Ureter (tissue), 1 donor: Measurements from ENCODE around the gene TPP2. TPM values are rescaled to one million over a fixed set of nuclear protein-coding genes. Genes with fewer than 3 reads are reported as not detected.

Experiments used
- DNase-seq: peaks from one replicate; pipeline ENCODE4 v3.0.0-alpha.2; 2020; ENCODE audit warnings: low spot score
- total RNA-seq: library from RNA; stranded (reverse); gene quantifications from one replicate; pipeline ENCODE4 v1.2.4, GENCODE V29; 2023
- donor health status: DM: yes; HTN: yes; CAD: no.

The TPP2 gene
- total RNA-seq, 1 donor from 2014 or later: 46.5 TPM

- DNase-seq: no peak
These were observed 60.8 kb downstream of the TPP2 start for GRCh38 chr13:102657630-102658029.

- no peak for DNase-seq
These were observed 61.9 kb downstream of the TPP2 start for GRCh38 chr13:102658660-102659059.

GRCh38 chr13:102659168-102659713, 62.5 kb downstream of the TPP2 start:
- DNase-seq: no peak

GRCh38 chr13:102667023-102667422, 70.2 kb downstream of the TPP2 start:
- DNase-seq: no peak

DNA sequence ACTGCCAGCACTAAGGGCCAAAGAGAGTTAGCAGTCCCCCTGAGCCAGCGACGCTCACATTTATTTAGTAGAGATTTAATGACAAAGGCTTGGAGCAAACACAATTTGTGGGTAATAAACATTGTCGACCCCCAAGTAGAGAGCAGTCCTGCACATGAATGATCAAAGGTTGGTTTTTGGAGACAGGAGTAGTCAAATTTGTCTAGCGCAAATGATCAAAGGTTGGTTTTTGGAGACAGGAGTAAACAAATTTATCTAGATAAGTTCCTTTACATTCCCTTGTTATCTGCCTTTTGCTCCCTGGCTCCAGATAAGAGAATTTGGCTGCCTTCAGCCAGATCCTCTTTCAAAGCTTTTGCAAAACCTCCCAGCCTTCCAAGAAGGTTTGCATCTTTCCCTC, 71.1 kb downstream of the TPP2 start:
- no peak for DNase-seq

DNA sequence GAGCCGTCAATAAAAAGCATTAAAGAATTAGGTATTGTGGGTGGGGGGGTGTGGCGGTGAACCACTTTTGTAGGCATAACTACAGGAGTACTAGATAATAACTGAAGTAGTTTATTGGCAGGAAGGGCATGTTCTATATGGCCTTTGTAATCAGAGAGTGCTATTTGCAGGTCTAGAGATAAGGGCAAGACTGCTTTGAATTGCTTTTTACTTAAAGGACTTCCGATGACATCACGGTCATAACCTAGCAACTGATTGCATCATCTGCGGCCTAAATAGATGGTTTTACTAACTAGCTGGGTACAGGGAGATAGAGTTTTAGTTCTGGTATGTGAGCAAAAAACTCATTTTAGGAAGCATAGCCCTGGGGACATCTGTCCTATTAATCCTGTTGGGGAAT, 73.3 kb downstream of the TPP2 start:
- no peak for DNase-seq

DNA sequence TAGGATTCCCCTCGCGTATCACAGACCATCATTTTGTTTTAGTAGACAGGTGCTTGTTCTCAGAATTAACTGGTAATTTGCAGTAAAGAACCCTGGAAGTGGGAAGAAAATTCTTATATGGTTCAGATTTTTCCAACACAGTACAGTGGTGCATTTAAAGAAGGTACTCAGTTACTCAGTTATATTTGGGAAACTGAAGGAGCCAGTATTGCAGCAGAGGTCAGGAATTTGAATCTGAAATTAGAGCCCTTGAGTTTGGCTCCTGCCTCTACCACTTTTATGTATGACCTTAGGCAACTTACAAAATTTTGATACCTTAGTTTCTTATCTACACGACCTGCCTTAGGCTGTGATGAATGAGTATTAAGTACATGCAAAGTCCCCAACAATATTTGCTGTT, 78.3 kb downstream of the TPP2 start:
- DNase-seq: no peak

DNA sequence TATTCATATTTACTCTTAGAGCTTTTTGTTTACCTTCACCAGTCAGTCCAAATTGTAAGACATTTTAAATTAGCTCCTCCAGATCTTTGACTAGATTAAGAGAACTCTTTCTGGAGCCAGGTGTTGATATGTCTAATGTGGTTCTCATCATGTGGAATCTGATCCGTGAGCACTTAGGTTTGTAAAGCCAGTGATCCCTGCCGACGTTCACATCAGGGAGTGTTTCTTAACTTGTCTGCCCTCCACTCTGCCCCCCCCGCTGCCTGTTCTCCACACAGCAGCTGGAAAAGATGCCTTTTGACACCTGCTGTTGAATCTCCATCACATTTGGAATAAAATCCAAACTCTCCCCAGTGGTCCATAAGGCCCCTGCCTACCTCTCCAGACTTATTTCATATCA, 80.3 kb downstream of the TPP2 start:
- DNase-seq: no peak

DNA sequence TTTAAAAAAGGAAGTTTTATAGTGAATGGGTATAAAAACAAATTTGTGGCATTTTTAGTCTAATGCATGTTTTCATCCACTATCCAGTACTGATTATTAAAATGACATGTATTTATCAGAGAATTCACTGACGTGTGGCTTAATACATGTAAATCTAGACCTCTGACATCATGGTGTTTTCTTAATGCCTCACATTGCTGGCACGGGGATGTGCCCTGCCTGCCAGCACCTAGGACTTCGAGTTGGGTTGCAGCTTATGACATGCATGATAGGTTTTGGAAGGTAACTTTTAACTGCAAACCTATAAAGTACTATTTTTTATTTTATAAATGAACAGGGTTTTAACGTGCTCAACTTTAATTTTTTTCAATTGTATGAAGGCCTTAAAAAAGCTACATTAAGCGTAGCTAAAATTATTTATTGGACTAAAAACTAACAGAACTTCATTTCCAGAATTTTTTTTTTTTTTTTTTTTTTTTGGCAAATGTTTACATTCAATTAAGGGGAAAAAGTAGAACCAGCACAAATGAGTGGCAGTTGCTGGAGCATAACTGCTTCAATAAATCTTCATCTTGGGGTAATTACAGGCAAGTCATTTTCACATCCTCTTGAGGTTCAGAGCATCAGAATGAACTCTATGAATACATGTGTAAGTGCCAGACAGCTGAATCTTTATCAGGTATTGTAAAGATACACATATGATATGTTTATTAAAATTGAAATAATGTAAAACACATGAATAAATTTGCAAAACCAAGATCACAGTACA, 81.7 kb downstream of the TPP2 start:
- DNase-seq: no peak

- no peak for DNase-seq
These were observed 82.8 kb downstream of the TPP2 start for GRCh38 chr13:102679449-102680132.

GRCh38 chr13:102680133-102680717, 83.4 kb downstream of the TPP2 start:
- no peak for DNase-seq

GRCh38 chr13:102680842-102681740, 84.3 kb downstream of the TPP2 start:
- no peak for DNase-seq

- DNase-seq: no peak
These were observed 85.4 kb downstream of the TPP2 start for GRCh38 chr13:102682211-102682610.

- no peak for DNase-seq
These were observed 85.9 kb downstream of the TPP2 start for GRCh38 chr13:102682727-102683126.

GRCh38 chr13:102683637-102684036, 86.9 kb downstream of the TPP2 start:
- no peak for DNase-seq

GRCh38 chr13:102686024-102686423, 89.2 kb downstream of the TPP2 start:
- DNase-seq: no peak

DNA sequence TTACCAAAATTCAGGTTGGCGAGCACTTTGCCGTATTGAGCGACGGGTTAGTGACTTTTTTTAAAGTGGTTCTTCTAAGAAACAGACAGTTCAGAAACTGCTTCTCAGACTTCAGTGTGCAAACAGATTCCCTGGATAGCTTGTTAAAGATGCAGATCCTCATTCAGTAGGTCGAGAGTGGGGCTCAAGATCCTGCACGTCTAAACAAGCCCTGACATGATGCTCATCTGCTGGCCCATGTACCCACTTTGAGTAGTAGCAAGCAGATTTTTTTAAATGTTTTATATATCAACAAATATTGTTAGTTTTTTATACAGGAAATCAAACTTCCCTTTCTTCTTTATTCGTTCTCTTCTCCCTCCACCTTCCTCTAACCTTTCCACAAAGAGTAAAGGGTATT, 90.7 kb downstream of the TPP2 start:
- no peak for DNase-seq

DNA sequence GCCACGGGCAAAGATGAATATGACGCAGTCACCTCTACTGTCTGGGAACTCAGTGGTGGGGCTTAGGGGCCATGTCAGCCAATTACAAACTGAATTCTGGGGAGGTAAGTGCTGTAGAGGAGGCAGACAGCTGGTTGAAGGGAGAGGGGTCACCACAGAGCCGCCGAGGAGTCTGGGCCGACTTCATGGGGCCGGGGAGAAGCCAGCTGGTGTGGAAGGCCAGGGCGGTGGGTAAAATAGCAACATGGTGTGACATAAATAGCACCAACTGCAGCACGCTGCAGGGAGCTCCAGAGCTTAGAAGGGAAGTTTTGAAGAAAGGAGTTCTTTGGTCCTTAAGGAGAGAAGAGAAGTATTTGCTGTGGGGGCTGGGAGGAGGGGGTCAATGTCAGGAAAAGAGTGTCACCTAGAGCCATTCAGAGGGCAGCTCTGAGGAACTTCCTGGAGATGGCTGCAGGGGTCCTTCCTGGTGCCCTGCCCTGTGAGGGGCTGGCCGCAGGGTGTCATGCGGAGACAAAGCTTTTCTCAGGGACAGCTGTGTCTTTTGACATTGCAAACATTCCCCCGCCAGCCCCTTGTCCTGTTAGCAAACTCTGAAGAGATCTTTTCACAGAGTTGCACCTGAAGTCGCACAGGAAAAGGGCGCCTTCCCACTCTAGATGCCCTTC, 91.7 kb downstream of the TPP2 start:
- no peak for DNase-seq

DNA sequence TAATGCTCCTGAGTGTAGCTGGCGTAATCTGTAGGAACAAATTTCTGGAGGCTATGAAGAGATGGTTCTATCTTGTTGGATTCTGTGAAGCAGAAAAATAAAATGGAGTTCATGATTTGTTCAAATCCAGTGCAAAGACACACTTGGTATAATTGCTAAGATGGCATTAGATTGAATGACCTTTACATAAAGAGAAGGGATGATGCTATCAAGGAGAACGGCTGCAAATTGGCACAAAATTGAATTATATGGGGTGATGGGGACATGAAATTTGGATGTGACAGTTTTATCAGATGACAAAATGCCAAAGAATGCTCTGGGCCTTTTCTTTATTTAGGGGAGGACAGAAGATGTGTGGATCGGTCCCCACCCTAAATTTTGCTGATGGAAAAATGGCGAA, 94.1 kb downstream of the TPP2 start:
- no peak for DNase-seq

- DNase-seq: no peak
These were observed 95.7 kb downstream of the TPP2 start for GRCh38 chr13:102692491-102692826.

- no peak for DNase-seq
These were observed 96.5 kb downstream of the TPP2 start for GRCh38 chr13:102693250-102693649.
